Sigmoid colon (tissue), 4 donors: ENCODE measurements around the gene CMSS1.

ENCODE experiments used
- EP300 ChIP-seq, 4 donors: sonication (generic); formaldehyde crosslinking; IDR thresholded peaks; one replicate each; pipeline ENCODE4 v1.6.1; 2017; ENCODE audit warnings: antibody characterized with exemption in 4 of 4
- TF ChIP-seq, protein P1 (sequence below), 4 experiments: fragments of 450-650 bp in 3 of 4; fragments of 200-600 bp in 1 of 4; IDR thresholded peaks; one replicate each; pipeline ENCODE4 v1.5.1; 2016 to 2019; ENCODE audit warnings: antibody characterized with exemption in 4 of 4, mild to moderate bottlenecking in 3 of 4, moderate library complexity in 2 of 4

GRCh38 chr3:100073714-100074307, 256.1 kb downstream of the CMSS1 start:
- TF ChIP-seq, protein P1, sequence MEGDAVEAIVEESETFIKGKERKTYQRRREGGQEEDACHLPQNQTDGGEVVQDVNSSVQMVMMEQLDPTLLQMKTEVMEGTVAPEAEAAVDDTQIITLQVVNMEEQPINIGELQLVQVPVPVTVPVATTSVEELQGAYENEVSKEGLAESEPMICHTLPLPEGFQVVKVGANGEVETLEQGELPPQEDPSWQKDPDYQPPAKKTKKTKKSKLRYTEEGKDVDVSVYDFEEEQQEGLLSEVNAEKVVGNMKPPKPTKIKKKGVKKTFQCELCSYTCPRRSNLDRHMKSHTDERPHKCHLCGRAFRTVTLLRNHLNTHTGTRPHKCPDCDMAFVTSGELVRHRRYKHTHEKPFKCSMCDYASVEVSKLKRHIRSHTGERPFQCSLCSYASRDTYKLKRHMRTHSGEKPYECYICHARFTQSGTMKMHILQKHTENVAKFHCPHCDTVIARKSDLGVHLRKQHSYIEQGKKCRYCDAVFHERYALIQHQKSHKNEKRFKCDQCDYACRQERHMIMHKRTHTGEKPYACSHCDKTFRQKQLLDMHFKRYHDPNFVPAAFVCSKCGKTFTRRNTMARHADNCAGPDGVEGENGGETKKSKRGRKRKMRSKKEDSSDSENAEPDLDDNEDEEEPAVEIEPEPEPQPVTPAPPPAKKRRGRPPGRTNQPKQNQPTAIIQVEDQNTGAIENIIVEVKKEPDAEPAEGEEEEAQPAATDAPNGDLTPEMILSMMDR (IDR thresholded peaks at IDR 0.05): no peak
- TF ChIP-seq EP300 (IDR thresholded peaks at IDR 0.05): no peak
